IgD-negative memory B cell (primary cell): Measurements from ENCODE around the gene HSPD1. TPM values are rescaled to one million over a fixed set of nuclear protein-coding genes. Genes with fewer than 3 reads are reported as not detected.
A peak's percentile ranks its signal among the peaks of the same experiment; 100 is the strongest.

Experiments used
- H3K27ac Mint-ChIP-seq, 3 donors: one replicate each; pipeline ENCODE4 v1.8.0; 2020 to 2022; ENCODE audit warnings: mild to moderate bottlenecking in 3 of 3, mixed read lengths in 3 of 3, moderate library complexity in 1 of 3
- H3K27me3 Mint-ChIP-seq: one replicate; pipeline ENCODE4 v1.8.0; 2021; ENCODE audit warnings: mixed read lengths
- H3K36me3 Mint-ChIP-seq: one replicate; pipeline ENCODE4 v1.8.0; 2020; ENCODE audit warnings: mild to moderate bottlenecking, mixed read lengths
- H3K4me1 Mint-ChIP-seq, 3 donors: one replicate each; pipeline ENCODE4 v1.8.0; 2020 to 2022; ENCODE audit warnings: mixed read lengths in 3 of 3, mild to moderate bottlenecking in 1 of 3
- H3K4me3 Mint-ChIP-seq, 4 donors: one replicate each; pipeline ENCODE4 v1.8.0; 2020 to 2022; ENCODE audit warnings: mild to moderate bottlenecking in 4 of 4, mixed read lengths in 4 of 4, moderate library complexity in 3 of 4
- H3K9me3 Mint-ChIP-seq, 3 donors: one replicate each; pipeline ENCODE4 v1.8.0; 2020 to 2021; ENCODE audit warnings: mixed read lengths in 3 of 3, mild to moderate bottlenecking in 1 of 3
- polyA plus RNA-seq: library from polyadenylated mRNA; unstranded; fragments of 300-500 nt; fragmentation: Illumina TruSeq; gene quantifications from one replicate; pipeline ENCODE4 v1.2.3, GENCODE V29; 2021

Gene HSPD1
- 92.3 TPM for polyA plus RNA-seq

- no peaks in the 10 kb centered on the region for H3K9me3 Mint-ChIP-seq
- H3K4me1 Mint-ChIP-seq: peaks cover 42 to 44% (median 43%) of the 10 kb centered on the region in 3 donors
- peaks cover 5% of the 10 kb centered on the region for H3K36me3 Mint-ChIP-seq
- H3K27ac Mint-ChIP-seq: peak within 1 kb of the TSS; percentile 97 to 98 (median 98)
- H3K4me3 Mint-ChIP-seq: peak within 1 kb of the TSS; percentile 97 to 99 (median 98)
- H3K27me3 Mint-ChIP-seq: no peaks in the 10 kb centered on the region
Observed at GRCh38 chr2:197499594-197500502, at the start of gene HSPD1, which contains the start of gene HSPE1. HSPD1 (minus strand) TSS chr2:197499840; CDS start chr2:197498848, 992 bp downstream. HSPE1 (plus strand) TSS chr2:197500379; CDS start chr2:197500437, 58 bp downstream.

GRCh38 chr2:197548582-197548981 lies 48.9 kb upstream of the HSPD1 start:
- Mint-ChIP-seq H3K27me3 (no peaks in the 10 kb centered on the region), H3K36me3 (peaks cover 4% of the 10 kb centered on the region), H3K4me3 (no peak overlapping the region), H3K4me1 (peaks cover 0 to 2% (median 0%) of the 10 kb centered on the region in 3 donors), H3K27ac (no peak overlapping the region), H3K9me3 (no peaks in the 10 kb centered on the region)

GRCh38 chr2:197547163-197547900 lies 47.7 kb upstream of the HSPD1 start:
- H3K36me3 Mint-ChIP-seq: peaks cover 4% of the 10 kb centered on the region
- no peaks in the 10 kb centered on the region for H3K9me3 Mint-ChIP-seq
- peaks cover 0 to 2% (median 0%) of the 10 kb centered on the region in 3 donors for H3K4me1 Mint-ChIP-seq
- H3K4me3 Mint-ChIP-seq: no peak overlapping the region
- no peaks in the 10 kb centered on the region for H3K27me3 Mint-ChIP-seq
- peak overlapping the region in 1 of 3 donors; percentile 67 for H3K27ac Mint-ChIP-seq

- H3K4me3 Mint-ChIP-seq: no peak overlapping the region
- H3K36me3 Mint-ChIP-seq: peaks cover 1% of the 10 kb centered on the region
- H3K27ac Mint-ChIP-seq: no peak overlapping the region
- H3K9me3 Mint-ChIP-seq: no peaks in the 10 kb centered on the region
- H3K4me1 Mint-ChIP-seq: peaks cover 3 to 10% (median 4%) of the 10 kb centered on the region in 3 donors
- no peaks in the 10 kb centered on the region for H3K27me3 Mint-ChIP-seq
Observed at GRCh38 chr2:197543206-197543605, 43.6 kb upstream of the HSPD1 start.

GRCh38 chr2:197539734-197540133 lies 40.1 kb upstream of the HSPD1 start:
- H3K27me3 Mint-ChIP-seq: no peaks in the 10 kb centered on the region
- H3K4me1 Mint-ChIP-seq: peaks cover 3 to 17% (median 5%) of the 10 kb centered on the region in 3 donors
- no peaks in the 10 kb centered on the region for H3K9me3 Mint-ChIP-seq
- peak overlapping the region in 1 of 3 donors; percentile 23 for H3K27ac Mint-ChIP-seq
- peaks cover under 1% of the 10 kb centered on the region for H3K36me3 Mint-ChIP-seq
- no peak overlapping the region for H3K4me3 Mint-ChIP-seq

- peaks cover 7 to 26% (median 13%) of the 10 kb centered on the region in 3 donors for H3K4me1 Mint-ChIP-seq
- H3K27me3 Mint-ChIP-seq: no peaks in the 10 kb centered on the region
- H3K27ac Mint-ChIP-seq: no peak overlapping the region
- no peaks in the 10 kb centered on the region for H3K9me3 Mint-ChIP-seq
- no peak overlapping the region for H3K4me3 Mint-ChIP-seq
- H3K36me3 Mint-ChIP-seq: peaks cover 5% of the 10 kb centered on the region
Observed at GRCh38 chr2:197538412-197538811, 38.8 kb upstream of the HSPD1 start.

GRCh38 chr2:197517150-197517549 lies 17.5 kb upstream of the HSPD1 start:
- peak overlapping the region; percentile 95 to 99 (median 99) for H3K27ac Mint-ChIP-seq
- no peaks in the 10 kb centered on the region for H3K27me3 Mint-ChIP-seq
- H3K4me3 Mint-ChIP-seq: peak overlapping the region; percentile 95 to 98 (median 96)
- peaks cover 23 to 35% (median 30%) of the 10 kb centered on the region in 3 donors for H3K4me1 Mint-ChIP-seq
- peaks cover 11% of the 10 kb centered on the region for H3K36me3 Mint-ChIP-seq
- peaks cover 0 to 5% (median 0%) of the 10 kb centered on the region in 3 donors for H3K9me3 Mint-ChIP-seq

- Mint-ChIP-seq H3K36me3 (peaks cover 11% of the 10 kb centered on the region), H3K27ac (peak overlapping the region; percentile 95 to 99 (median 99)), H3K27me3 (no peaks in the 10 kb centered on the region), H3K4me1 (peaks cover 23 to 35% (median 28%) of the 10 kb centered on the region in 3 donors), H3K4me3 (peak overlapping the region; percentile 95 to 98 (median 96)), H3K9me3 (peaks cover 0 to 5% (median 0%) of the 10 kb centered on the region in 3 donors)
Observed at GRCh38 chr2:197516393-197516761, 16.7 kb upstream of the HSPD1 start.

- H3K4me3 Mint-ChIP-seq: peak within 1 kb of the TSS; percentile 95 to 98 (median 96)
- no peaks in the 10 kb centered on the region for H3K27me3 Mint-ChIP-seq
- peaks cover 0 to 1% (median 0%) of the 10 kb centered on the region in 3 donors for H3K9me3 Mint-ChIP-seq
- peaks cover 20 to 32% (median 25%) of the 10 kb centered on the region in 3 donors for H3K4me1 Mint-ChIP-seq
- H3K36me3 Mint-ChIP-seq: peaks cover 7% of the 10 kb centered on the region
- H3K27ac Mint-ChIP-seq: peak within 1 kb of the TSS; percentile 95 to 99 (median 99)
Observed at GRCh38 chr2:197515739-197516392, 16.2 kb upstream of the HSPD1 start, which contains the start of gene MOB4. MOB4 (plus strand) TSS chr2:197516066; CDS start chr2:197516087, 21 bp downstream.

- H3K9me3 Mint-ChIP-seq: no peaks in the 10 kb centered on the region
- peaks cover 6% of the 10 kb centered on the region for H3K36me3 Mint-ChIP-seq
- H3K4me3 Mint-ChIP-seq: peak overlapping the region; percentile 95 to 98 (median 96)
- peak overlapping the region; percentile 95 to 99 (median 99) for H3K27ac Mint-ChIP-seq
- no peaks in the 10 kb centered on the region for H3K27me3 Mint-ChIP-seq
- peaks cover 19 to 32% (median 25%) of the 10 kb centered on the region in 3 donors for H3K4me1 Mint-ChIP-seq
Observed at GRCh38 chr2:197515315-197515738, 15.7 kb upstream of the HSPD1 start.

- Mint-ChIP-seq H3K27me3 (no peaks in the 10 kb centered on the region), H3K4me3 (peak overlapping the region; percentile 95 to 98 (median 96)), H3K9me3 (no peaks in the 10 kb centered on the region), H3K27ac (peak overlapping the region; percentile 95 to 99 (median 99)), H3K36me3 (peaks cover 6% of the 10 kb centered on the region), H3K4me1 (peaks cover 19 to 32% (median 25%) of the 10 kb centered on the region in 3 donors)
Observed at GRCh38 chr2:197514754-197515153, 15.1 kb upstream of the HSPD1 start.

GRCh38 chr2:197513915-197514314 lies 14.3 kb upstream of the HSPD1 start:
- Mint-ChIP-seq H3K27me3 (no peaks in the 10 kb centered on the region), H3K4me1 (peaks cover 13 to 27% (median 21%) of the 10 kb centered on the region in 3 donors), H3K27ac (peak overlapping the region in 1 of 3 donors; percentile 34), H3K4me3 (peak overlapping the region in 2 of 4 donors; percentile 60 to 96), H3K36me3 (no peaks in the 10 kb centered on the region), H3K9me3 (no peaks in the 10 kb centered on the region)

GRCh38 chr2:197506658-197507057 lies 7.0 kb upstream of the HSPD1 start:
- Mint-ChIP-seq H3K36me3 (peaks cover 5% of the 10 kb centered on the region), H3K4me1 (peaks cover 8 to 16% (median 15%) of the 10 kb centered on the region in 3 donors), H3K27ac (no peak overlapping the region), H3K27me3 (no peaks in the 10 kb centered on the region), H3K4me3 (peak overlapping the region in 1 of 4 donors; percentile 29), H3K9me3 (no peaks in the 10 kb centered on the region)

- no peak overlapping the region for H3K4me3 Mint-ChIP-seq
- H3K4me1 Mint-ChIP-seq: peaks cover 16 to 24% (median 19%) of the 10 kb centered on the region in 3 donors
- H3K27ac Mint-ChIP-seq: peak overlapping the region in 2 of 3 donors; percentile 27 to 35
Observed at GRCh38 chr2:197504512-197504911, 4.9 kb upstream of the HSPD1 start.

More at GRCh38 chr2:197504512-197504911, 4.9 kb upstream of the HSPD1 start:
- Mint-ChIP-seq H3K27me3 (no peaks in the 10 kb centered on the region), H3K9me3 (no peaks in the 10 kb centered on the region), H3K36me3 (peaks cover 5% of the 10 kb centered on the region)
